GM18867 (cell line): ENCODE measurements around the gene SLC2A5.
"Not testable (repeated sequence)": the region's sequence is repeated elsewhere in the genome, so short reads cannot be mapped to it uniquely, and the experiment has no call there.

ENCODE experiments used
- ATAC-seq: cut with Tn5 transposase; IDR thresholded peaks from one replicate; pipeline ENCODE4 v1.9.1; 2021; ENCODE audit warnings: mild to moderate bottlenecking, moderate library complexity; ENCODE audit not compliant: unreplicated experiment

Gene SLC2A5

DNA sequence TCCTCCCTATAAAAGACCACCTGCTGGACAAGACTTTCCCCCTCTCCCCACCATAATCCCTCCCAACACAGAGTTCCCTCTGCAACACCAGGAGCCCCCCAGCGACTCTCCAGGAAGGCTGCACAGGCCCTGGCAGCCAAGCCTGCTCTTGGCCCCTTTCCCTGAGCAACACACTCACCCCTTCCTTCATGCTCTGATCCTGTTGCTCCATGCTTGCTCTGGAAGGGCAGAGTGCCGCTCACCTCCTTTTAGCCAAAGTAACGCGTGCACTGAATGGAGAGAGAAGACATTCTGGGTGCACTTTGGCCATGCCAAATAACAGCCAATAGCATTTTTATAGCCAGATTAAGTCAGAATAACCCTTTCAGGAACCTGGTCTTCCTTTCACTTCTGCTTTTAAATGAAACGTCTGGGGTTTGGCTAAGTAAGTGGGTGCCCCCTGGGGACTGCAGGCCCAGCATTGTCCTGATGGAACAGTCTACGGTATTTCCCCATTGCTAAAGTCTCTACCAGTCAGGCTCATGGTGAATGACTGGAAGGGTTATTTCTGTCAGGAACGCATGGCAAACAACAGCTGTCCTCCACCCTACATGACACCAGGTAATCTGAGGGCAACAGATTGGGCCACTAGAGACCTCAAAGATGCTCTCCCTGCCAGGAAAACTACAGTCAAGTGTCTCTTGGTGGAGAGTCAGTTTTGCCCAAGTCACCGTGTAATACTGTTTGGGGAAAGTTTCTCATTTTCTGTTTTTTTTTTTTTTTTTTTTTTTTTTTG lies at the start of gene SLC2A5:
Gene SLC2A5 (minus strand): TSS at position 310 of the 775 bp plus-strand sequence. CDS start 99 bp downstream, at position 211.
- ATAC-seq = peak; percentile 89

- no peak for ATAC-seq
Observed at GRCh38 chr1:9118186-9118585, 48.8 kb upstream of the SLC2A5 start.

- ATAC-seq = no peak
Observed at GRCh38 chr1:9115351-9116205, 46.1 kb upstream of the SLC2A5 start.

DNA sequence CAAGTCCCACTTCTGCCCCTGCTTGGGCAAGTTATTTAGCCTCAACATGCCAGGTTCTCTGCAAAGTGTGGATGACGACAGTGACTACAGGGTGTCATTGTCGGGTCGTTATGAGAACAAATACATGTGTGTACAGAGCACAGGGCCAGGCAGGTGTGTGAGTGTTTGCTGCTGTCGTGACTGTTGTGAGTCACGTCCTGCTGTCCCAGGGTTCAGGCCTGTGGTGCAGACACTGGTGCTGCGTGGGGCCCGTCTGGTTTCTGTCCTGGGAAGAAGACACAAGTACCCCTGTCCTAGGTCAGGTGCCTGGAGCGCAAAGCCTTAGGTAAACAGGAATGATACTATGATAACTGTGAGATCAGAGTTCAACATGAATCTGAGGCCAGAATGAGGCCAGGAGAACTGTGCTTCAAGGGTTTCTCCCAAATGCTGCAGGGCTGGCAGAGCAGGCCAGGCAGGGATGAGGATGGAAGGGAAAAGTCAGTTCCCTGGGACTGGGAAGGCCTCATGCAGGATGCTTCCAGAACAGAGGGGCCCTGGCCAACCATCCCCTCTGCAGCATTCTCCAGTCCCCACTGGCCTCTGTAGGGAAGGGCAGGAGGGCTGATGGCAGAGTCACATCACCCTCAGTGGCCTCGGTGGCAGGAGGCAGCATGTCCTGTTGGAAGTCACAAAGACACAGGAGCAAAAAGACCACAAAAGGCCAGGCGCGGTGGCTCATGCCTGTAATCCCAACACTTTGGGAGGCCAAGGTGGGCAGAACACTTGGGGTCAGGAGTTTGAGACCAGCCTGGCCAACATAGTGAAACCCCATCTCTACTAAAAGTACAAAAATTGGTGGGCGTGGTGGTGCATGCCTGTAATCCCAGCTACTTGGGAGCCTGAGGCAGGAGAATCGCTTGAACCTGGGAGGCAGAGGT lies 43.8 kb upstream of the SLC2A5 start:
- ATAC-seq = no peak

- ATAC-seq = no peak
Observed at GRCh38 chr1:9111957-9112356, 42.5 kb upstream of the SLC2A5 start.

DNA sequence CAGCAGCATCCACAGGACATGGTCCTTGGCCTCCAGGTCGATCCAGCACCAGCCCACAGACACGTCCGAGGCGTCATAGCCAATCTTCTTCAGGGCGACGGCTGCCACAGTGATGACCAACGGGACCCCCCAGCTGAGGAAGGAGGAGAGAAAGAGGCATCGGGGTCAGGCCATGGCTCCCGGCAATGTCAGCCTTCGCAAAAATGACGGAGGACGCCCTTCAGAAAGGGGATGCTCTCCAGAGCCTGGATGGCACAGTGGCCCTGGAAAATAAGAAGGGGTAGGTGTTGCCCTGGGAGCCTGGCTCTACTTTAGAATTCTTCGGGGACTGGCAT lies 41.9 kb upstream of the SLC2A5 start:
- no peak for ATAC-seq

- no peak for ATAC-seq
Observed at GRCh38 chr1:9110669-9111356, 41.4 kb upstream of the SLC2A5 start.

- ATAC-seq = no peak
Observed at GRCh38 chr1:9108056-9108665, 38.7 kb upstream of the SLC2A5 start.

GRCh38 chr1:9107136-9107535 lies 37.7 kb upstream of the SLC2A5 start:
- ATAC-seq = no peak

DNA sequence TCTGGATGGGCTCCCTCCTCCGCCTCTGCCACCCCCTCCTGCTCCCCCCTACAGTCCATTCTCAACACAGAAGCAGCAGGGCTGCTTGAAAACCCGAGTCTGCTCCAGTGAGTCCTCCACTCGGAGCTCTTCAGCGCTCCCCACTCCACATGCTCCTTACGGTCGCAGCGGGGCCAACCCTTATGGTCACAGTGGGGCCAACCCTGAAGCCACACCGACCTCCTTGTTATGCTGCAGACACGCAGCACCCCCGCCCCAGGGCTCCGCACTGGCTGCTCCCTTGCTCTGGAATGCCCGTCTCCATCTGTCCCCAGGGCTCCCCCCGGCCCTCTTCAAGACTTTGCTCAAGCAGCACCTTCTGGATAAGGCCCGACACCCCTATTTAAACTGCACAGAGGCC lies 36.9 kb upstream of the SLC2A5 start:
- ATAC-seq = no peak

GRCh38 chr1:9105336-9105867 lies 36.0 kb upstream of the SLC2A5 start:
- no peak for ATAC-seq

GRCh38 chr1:9101510-9102146 lies 32.2 kb upstream of the SLC2A5 start:
- ATAC-seq = no peak

DNA sequence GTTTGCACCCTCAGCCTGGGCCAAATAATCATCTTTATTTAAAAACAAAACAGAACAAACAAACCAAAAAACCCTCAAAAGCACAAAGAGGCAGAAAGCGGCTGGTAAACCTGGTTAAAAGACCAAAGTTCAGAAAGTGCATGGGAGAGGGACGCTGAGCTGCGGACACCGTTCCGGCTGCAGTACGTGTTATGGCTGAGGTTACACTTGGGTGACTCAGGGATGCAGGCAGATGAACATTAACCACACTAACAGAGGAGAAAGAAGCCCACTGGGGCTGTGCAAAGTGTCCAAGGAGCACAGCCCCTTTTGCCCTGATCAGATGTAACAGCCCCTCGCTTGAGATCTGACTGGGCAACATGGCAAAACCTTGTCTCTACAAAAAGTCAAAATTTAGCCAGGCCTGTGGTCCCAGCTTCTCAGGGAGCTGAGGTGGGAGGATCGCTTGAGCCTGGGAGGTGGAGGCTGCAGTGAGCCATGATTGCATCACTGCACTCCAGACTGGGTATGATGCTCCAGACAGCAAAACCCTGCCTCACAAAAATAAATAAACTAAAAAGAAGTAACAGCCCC lies 31.1 kb upstream of the SLC2A5 start:
- no peak for ATAC-seq

DNA sequence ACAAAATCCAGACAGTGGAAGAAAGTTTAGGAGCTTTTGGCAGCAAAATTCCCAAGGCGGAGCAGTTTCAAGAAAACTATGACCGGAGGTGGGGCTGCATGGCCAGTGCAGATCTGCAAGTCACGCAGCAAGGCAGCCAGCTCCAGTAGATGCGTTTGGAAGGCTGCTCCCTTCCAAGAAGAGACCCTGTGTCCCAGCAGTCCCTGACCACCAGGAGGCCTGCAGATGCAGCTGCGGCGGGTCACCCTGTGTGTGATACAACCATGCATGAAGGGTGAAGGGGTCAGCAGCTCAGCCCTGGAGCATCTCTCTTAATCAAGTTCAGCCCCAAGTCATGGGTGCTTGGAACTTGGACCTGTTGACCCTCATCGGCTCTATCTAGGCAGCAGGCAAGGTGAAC lies 30.1 kb upstream of the SLC2A5 start:
- ATAC-seq = no peak

DNA sequence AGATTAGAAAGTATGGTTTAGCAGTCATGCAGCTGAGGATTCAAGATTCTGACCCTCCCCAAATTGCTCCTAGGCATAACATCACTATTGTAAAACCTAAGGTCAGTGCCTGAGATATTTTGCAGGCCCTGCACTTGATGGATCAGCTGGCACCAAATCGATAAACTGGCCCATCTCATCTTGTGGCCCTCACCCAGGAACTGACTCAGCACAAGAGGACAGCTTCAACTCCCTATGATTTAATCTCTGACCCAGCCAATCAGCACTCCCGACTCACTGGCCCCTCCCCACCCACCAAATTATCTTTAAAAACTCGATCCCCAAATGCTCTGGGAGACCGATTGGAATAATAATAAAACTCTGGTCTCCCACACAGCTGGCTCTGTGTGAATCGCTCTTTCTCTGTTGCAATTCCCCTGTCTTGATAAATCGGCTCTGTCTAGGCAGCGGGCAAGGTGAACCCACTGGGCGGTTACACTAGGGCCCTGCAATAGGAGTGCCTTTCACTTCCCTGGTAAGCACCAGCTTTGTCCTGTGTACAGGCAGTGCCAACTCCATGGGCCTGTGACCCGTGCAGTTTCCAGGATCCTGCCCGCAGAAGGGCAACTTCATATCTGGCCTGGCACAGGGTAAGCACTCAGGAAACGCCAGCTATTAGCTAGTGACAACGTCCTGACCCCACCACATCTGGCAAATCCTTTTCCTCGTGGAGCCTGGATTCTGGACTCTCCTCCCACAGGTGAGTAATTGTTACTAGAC lies 28.7 kb upstream of the SLC2A5 start:
- ATAC-seq = no peak

DNA sequence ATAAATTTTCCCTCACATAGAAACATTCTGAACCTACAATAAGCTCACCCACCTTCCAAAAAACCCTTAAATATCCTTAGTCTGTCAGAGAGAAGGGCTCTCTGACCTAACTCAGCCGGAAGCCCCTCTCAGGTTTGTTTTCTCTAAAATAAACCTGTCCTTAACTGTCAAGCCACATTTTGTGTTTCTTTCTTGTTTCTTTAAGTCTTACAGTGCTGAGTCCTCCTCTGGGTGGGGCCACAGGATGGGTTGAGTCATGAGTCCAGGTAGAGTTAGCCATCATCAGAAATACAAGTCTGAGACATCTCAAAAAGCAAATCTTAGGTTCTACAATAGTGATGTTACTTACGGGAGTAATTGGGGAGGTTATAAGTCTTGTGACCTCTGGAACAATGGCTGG lies 26.4 kb upstream of the SLC2A5 start:
- no peak for ATAC-seq

- not testable (repeated sequence) for ATAC-seq
Observed at GRCh38 chr1:9093996-9094595, 24.7 kb upstream of the SLC2A5 start.

- ATAC-seq = no peak
Observed at GRCh38 chr1:9093581-9093980, 24.1 kb upstream of the SLC2A5 start.
